Measurements from ENCODE around the gene TMEM175. TPM values are rescaled to one million over a fixed set of nuclear protein-coding genes. Genes with fewer than 3 reads are reported as not detected.

Gene TMEM175
- total and polyA plus RNA-seq, 3 experiments from 2014 or later = 16.9 to 21.5 (median 17.6) TPM

DNA sequence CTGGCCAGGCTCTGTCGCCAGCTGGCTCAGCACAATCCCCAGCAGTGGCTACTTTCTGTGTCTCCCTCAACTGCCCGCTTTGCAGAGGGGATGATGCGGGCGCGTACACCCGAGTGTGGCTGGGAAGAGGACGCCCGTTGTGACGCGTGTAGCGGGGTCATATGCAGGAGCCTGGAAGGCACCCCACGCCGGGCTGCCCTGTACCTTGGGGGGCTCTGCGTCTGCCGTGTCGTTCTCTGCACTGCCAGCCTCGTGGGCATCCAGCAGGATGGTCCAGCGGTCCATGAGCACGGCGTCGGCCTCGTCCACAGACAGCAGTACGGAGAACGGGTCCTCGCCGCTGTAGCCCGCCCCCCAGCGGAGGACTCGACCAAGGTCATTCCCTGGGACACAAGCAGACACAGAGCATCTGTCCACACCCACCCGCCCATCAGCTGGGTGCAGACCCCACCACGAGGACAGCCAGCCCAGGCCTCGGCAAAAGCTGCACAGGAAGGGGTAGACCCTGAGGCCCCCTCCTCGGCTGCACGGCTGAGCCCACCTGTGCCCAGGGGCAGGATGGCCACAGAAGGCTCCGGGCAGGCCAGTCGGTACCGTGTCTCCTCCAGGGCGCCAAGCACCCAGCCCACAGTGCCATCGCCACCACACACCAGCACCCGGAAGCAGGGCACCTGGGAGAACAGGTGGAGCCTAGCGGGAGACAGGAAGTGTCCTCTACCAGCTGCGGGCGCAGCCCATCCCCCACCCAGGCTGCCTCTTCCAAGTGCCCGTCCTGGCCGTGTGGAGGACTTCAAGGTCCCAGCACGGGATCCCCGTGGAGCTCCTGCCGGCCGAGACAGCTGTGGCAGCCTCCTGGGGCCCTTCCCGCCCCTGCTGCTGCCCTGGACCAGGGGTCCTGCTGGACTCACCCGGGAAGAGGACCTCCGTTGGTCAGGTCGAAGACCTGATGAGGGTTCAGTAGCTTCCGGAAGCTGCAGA, 30.3 kb downstream of the TMEM175 start:
- peak in 1 of 5 donors; percentile 48 for DNase-seq
- Histone ChIP-seq H3K27ac (ENCODE audit: low read depth, low read length) (no peak overlapping the region), H3K4me3 (ENCODE audit: low read length) (no peak overlapping the region), H3K27me3 (ENCODE audit: insufficient read depth, low read length, poor library complexity, severe bottlenecking) (no peaks in the 10 kb centered on the region), H3K36me3 (ENCODE audit: insufficient read depth, low read length) (no peaks in the 10 kb centered on the region), H3K4me1 (ENCODE audit: insufficient read depth, low read length) (no peaks in the 10 kb centered on the region), H3K9me3 (ENCODE audit: low read length) (no peaks in the 10 kb centered on the region)
- no peaks in the 10 kb centered on the region for H3K27me3 Mint-ChIP-seq
- H3K4me1 Mint-ChIP-seq = peaks cover 0 to 1% (median 0%) of the 10 kb centered on the region in 3 donors
- peaks cover 0 to 73% (median 0%) of the 10 kb centered on the region in 3 donors for H3K36me3 Mint-ChIP-seq
- ChIA-PET CTCF (interaction anchor here (1.1 to 1.9 kb wide), 2 partner anchors 25 to 220 kb away, joined by 3 to 7 read pairs; no protein-coding TSS in a partner anchor), POLR2A (no interaction called here)
- H3K27ac Mint-ChIP-seq = no peak overlapping the region
- H3K4me3 Mint-ChIP-seq = no peak overlapping the region
- no peaks in the 10 kb centered on the region for H3K9me3 Mint-ChIP-seq

DNA sequence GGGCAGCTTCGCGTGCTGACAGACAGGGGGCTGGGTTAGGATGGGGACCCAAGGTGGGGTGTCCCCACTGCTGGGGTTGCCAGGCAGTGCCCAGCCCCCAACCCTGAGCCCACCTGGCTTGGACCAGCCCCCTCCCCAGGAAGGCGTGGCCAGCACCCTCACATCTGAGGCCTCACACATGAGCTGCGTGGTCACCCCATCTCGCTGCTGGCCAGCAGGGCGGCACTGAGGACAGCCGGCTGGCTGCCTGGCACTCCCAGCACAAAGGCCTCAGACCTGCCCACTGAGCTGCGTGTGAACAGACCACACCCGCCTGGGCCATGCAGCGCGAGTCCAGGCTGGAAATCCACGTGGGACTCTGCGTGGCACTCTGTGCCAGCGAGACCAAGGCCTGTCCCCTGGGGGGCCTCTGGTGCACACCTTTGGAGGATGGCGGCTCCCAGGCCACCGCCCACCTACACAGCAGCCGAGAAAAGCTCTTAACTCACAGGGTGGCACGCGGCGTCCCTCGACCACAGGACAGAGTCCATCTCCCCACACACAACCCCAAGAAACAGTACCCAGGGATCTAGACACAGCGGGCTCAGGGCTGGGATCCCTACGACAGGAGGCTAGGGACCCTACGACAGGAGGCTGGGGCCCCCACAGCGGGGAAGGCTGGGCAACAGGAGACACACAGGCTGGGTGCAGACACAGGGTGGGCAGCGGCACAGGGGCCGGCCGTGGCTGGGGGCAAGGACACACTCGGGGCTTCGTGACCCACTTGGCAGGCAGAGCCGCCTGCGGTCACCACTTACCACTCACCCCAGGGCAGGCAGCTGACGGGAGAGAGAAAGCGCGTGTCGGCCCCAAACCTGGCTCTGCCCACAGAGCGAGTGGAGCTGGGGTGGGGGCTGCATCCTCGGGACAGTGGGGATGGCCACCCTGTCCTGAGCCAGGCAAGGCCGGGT, 31.3 kb downstream of the TMEM175 start:
- ChIA-PET POLR2A (no interaction called here), CTCF (interaction anchor here (1.1 to 1.9 kb wide), 2 partner anchors 24 to 221 kb away, joined by 3 to 7 read pairs; no protein-coding TSS in a partner anchor)
- Mint-ChIP-seq H3K27ac (no peak overlapping the region), H3K36me3 (peaks cover 0 to 65% (median 0%) of the 10 kb centered on the region in 3 donors), H3K4me1 (peaks cover 0 to 1% (median 0%) of the 10 kb centered on the region in 3 donors), H3K4me3 (no peak overlapping the region), H3K27me3 (no peaks in the 10 kb centered on the region), H3K9me3 (no peaks in the 10 kb centered on the region)
- Histone ChIP-seq H3K27me3 (ENCODE audit: insufficient read depth, low read length, poor library complexity, severe bottlenecking) (no peaks in the 10 kb centered on the region), H3K4me3 (ENCODE audit: low read length) (no peak overlapping the region), H3K9me3 (ENCODE audit: low read length) (no peaks in the 10 kb centered on the region), H3K36me3 (ENCODE audit: insufficient read depth, low read length) (no peaks in the 10 kb centered on the region), H3K27ac (ENCODE audit: low read depth, low read length) (no peak overlapping the region), H3K4me1 (ENCODE audit: insufficient read depth, low read length) (no peaks in the 10 kb centered on the region)
- DNase-seq = peak in 1 of 5 donors; percentile 39

DNA sequence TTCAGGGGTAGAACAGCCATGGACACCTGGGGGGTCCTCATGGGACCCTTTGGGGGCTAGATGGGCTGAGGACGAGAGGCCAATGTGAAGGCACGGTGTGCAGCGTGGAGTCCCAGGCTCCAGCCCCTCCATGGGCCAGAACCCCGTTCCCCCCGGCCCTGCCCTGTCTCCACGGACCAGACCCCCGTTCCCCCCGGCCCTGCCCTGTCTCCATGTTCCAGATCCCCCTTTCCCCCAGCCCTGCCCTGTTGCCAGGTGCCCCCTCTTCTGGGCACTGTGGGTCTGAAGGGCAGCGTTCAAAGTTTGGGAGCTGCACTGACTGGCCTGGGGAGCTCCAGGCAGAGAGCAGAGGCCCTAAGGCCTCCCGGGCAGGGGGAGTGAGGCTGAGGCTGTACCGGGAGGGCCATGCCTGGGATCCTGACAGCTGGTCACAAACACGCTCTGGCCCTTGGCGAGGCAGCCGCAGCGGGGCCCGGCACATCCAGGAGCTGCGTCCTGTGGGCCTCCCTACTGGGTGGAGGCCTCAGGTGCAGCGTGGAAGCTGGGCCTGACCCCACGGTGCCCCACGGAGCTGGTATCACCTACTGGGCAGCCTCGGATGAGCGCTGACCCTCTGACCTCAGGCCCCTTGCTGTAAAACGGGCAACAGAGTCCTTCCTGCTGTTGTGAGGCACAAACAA, 32.2 kb downstream of the TMEM175 start:
- Mint-ChIP-seq H3K27me3 (no peaks in the 10 kb centered on the region), H3K4me3 (no peak overlapping the region), H3K27ac (peak overlapping the region in 1 of 8 donors; percentile 32), H3K36me3 (peaks cover 0 to 55% (median 0%) of the 10 kb centered on the region in 3 donors), H3K9me3 (no peaks in the 10 kb centered on the region), H3K4me1 (no peaks in the 10 kb centered on the region)
- ChIA-PET CTCF (interaction anchor here (1.9 kb wide), 1 partner anchor 222 kb away, joined by 7 read pairs; no protein-coding TSS in a partner anchor), POLR2A (no interaction called here)
- no peak overlapping the region for H3K4me3 ChIP-seq (ENCODE audit: low read length)
- no peaks in the 10 kb centered on the region for H3K36me3 ChIP-seq (ENCODE audit: insufficient read depth, low read length)
- H3K27ac ChIP-seq (ENCODE audit: low read depth, low read length) = no peak overlapping the region
- H3K9me3 ChIP-seq (ENCODE audit: low read length) = no peaks in the 10 kb centered on the region
- peak in 1 of 5 donors; percentile 27 for DNase-seq
- peaks cover 2% of the 10 kb centered on the region for H3K4me1 ChIP-seq (ENCODE audit: insufficient read depth, low read length)
- H3K27me3 ChIP-seq (ENCODE audit: insufficient read depth, low read length, poor library complexity, severe bottlenecking) = no peaks in the 10 kb centered on the region

DNA sequence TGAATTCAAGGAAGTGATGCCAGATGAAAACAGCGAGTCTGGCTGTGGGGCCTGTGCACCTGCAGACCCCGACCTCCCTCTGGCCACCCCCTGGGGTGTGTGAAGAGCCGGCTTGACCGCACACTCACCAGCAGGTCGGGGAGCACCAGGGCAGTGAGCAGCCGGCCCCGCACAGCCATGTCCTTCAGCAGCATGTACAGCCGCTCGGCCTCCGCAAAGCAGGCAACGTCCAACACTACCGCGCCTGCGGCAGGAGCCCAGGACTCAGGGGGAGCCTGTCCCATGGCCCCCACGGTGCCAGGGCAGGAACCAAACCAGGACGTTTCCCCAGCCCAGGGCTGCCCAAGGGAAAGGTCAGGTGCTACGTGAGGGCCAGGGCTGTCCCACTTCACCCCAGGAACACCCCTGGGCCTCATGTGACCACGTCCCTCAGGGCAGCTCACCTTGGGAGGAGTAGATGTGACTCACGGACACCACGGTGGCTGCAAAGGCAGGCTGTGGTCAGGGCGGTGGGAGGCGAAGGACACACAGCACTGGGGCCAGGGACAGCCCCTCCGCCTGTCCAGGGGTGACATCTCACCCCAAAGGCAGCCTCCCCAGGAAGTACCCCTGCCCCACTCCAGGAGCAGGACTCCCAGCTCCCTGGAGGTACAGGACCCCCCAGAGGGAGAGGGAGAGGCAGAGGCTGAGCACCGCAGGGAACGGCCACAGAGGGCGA, 32.9 kb downstream of the TMEM175 start:
- Mint-ChIP-seq H3K9me3 (no peaks in the 10 kb centered on the region), H3K27ac (no peak overlapping the region), H3K4me1 (peaks cover 4 to 6% (median 4%) of the 10 kb centered on the region in 3 donors), H3K36me3 (peaks cover 0 to 49% (median 0%) of the 10 kb centered on the region in 3 donors), H3K4me3 (no peak overlapping the region), H3K27me3 (no peaks in the 10 kb centered on the region)
- ChIA-PET POLR2A (no interaction called here), CTCF (no interaction called here)
- Histone ChIP-seq H3K27me3 (ENCODE audit: insufficient read depth, low read length, poor library complexity, severe bottlenecking) (no peaks in the 10 kb centered on the region), H3K4me3 (ENCODE audit: low read length) (no peak overlapping the region), H3K27ac (ENCODE audit: low read depth, low read length) (no peak overlapping the region), H3K4me1 (ENCODE audit: insufficient read depth, low read length) (peaks cover 9% of the 10 kb centered on the region), H3K9me3 (ENCODE audit: low read length) (no peaks in the 10 kb centered on the region), H3K36me3 (ENCODE audit: insufficient read depth, low read length) (no peaks in the 10 kb centered on the region)
- DNase-seq = peak in 1 of 5 donors; percentile 33

DNA sequence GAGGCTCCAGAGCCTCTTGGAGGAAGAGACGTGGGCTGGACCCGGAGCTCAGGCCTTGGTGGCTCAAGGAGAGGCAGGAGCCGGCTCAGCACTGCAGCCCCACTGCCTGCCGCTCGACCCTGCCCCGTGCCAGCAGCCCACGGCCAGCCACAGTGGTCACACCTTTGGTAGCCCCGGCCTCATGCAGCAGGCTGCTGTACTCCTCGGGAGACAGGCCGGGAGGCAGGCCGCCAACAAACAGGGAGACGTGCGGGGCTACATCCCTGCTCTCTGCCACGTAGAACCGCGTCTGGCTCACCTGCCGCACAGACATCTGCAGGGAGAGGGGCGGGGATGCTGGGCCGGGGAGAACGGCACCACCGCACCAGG, 33.5 kb downstream of the TMEM175 start:
- Mint-ChIP-seq H3K4me1 (peaks cover 9 to 11% (median 10%) of the 10 kb centered on the region in 3 donors), H3K27me3 (no peaks in the 10 kb centered on the region), H3K4me3 (no peak overlapping the region), H3K36me3 (peaks cover 0 to 45% (median 0%) of the 10 kb centered on the region in 3 donors), H3K27ac (peak overlapping the region in 1 of 8 donors; percentile 17), H3K9me3 (no peaks in the 10 kb centered on the region)
- Histone ChIP-seq H3K4me1 (ENCODE audit: insufficient read depth, low read length) (peaks cover 14% of the 10 kb centered on the region), H3K36me3 (ENCODE audit: insufficient read depth, low read length) (no peaks in the 10 kb centered on the region), H3K27me3 (ENCODE audit: insufficient read depth, low read length, poor library complexity, severe bottlenecking) (no peaks in the 10 kb centered on the region), H3K27ac (ENCODE audit: low read depth, low read length) (no peak overlapping the region), H3K4me3 (ENCODE audit: low read length) (no peak overlapping the region), H3K9me3 (ENCODE audit: low read length) (no peaks in the 10 kb centered on the region)
- ChIA-PET POLR2A (no interaction called here), CTCF (no interaction called here)
- no peak for DNase-seq

DNA sequence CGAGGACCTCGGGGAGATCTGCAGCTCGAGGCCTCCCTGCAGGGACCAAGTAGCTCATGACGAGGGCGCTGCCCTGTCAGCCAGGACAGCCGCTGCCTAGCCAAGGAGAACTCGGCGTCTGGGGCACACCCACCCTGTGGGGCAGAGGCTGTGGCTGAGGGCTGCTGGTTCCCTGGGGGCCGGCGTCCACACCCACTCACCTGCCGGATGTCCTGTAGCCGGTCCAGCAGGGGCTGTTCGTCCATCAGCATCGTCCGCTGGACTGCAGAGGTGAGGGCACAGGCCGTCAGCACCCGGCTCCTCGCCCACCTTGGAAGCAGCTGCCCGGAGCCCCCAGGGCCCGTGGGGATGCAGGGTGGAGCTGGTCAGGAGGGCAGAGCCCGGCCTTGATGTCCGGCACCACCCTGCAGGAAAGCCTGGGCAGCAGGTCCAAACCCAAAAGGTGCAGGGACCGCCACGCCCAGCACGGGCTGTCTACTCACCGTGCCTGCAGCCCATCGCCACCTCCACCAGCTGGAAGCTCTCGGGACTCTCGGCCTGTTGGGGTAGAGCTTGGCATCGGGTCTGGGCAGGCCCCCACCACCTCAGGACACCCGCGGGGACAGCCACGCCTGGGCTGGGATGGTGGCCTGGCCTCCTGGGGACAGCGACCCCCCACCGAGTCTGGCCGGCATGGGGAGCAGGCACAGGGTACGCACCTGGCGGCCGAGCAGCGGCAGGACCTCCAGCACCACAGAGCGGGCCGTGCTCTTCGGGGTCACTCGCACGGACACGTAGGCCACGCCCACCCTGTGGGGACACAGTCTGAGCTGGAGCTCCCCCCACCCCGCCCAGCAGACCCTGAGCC, 34.2 kb downstream of the TMEM175 start:
- H3K4me1 Mint-ChIP-seq = peaks cover 16 to 19% (median 17%) of the 10 kb centered on the region in 3 donors
- H3K27ac Mint-ChIP-seq = peak overlapping the region in 1 of 8 donors; percentile 17
- no peak for DNase-seq
- no peaks in the 10 kb centered on the region for H3K36me3 ChIP-seq (ENCODE audit: insufficient read depth, low read length)
- H3K9me3 ChIP-seq (ENCODE audit: low read length) = no peaks in the 10 kb centered on the region
- no peak overlapping the region for H3K27ac ChIP-seq (ENCODE audit: low read depth, low read length)
- H3K27me3 Mint-ChIP-seq = no peaks in the 10 kb centered on the region
- H3K36me3 Mint-ChIP-seq = peaks cover 0 to 40% (median 0%) of the 10 kb centered on the region in 3 donors
- no peak overlapping the region for H3K4me3 ChIP-seq (ENCODE audit: low read length)
- ChIA-PET CTCF (interaction anchor here (1.1 kb wide), 1 partner anchor 32 kb away, joined by 3 read pairs; no protein-coding TSS in a partner anchor), POLR2A (no interaction called here)
- H3K9me3 Mint-ChIP-seq = no peaks in the 10 kb centered on the region
- no peaks in the 10 kb centered on the region for H3K27me3 ChIP-seq (ENCODE audit: insufficient read depth, low read length, poor library complexity, severe bottlenecking)
- no peak overlapping the region for H3K4me3 Mint-ChIP-seq
- peaks cover 22% of the 10 kb centered on the region for H3K4me1 ChIP-seq (ENCODE audit: insufficient read depth, low read length)
